GM18502 (cell line): ENCODE data around the gene C12orf43.

ENCODE experiments used
- ATAC-seq: cut with Tn5 transposase; IDR thresholded peaks from one replicate; pipeline ENCODE4 v1.9.1; 2021; ENCODE audit warnings: mild to moderate bottlenecking; ENCODE audit not compliant: unreplicated experiment, poor library complexity

C12orf43 gene

DNA sequence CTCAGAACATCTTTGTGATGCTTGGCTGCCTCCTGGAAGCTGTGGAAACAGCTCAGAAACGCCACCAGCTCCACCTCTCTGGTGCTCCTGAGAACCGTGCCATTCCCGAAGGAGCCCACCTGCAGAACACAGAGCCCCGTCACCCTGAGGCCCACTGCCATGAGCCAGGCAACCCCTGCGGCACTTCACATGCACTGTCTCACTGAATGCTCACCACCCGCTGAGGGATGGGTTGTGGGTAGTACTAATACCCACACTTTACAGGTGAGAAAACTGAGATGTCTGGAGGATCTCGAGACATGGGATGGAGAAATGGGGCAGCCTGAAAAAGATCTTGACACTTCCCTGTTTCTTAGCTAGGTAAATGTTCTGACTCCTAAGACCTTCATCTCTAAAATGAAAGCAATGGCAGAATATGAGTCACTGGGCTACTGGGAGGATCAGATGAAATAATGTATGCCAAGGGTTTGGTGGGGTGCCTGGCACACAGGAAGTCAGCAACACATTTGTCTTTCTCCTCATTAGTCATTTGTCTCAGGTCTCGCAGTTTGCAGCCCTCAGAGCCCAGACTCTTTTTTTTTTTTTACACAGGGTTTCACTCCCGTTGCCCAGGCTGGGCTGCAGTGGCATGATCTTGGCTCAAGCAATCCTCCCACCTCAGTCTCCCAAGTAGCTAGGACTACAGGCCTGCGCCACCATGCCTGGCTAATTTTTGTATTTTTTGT, 17.5 kb upstream of the C12orf43 start:
- no peak for ATAC-seq

GRCh38 chr12:121030576-121031212, 14.4 kb upstream of the C12orf43 start:
- ATAC-seq = no peak

GRCh38 chr12:121026274-121027045, 10.2 kb upstream of the C12orf43 start:
- ATAC-seq = no peak

- no peak for ATAC-seq
Observed at GRCh38 chr12:121025442-121026226, 9.3 kb upstream of the C12orf43 start.

GRCh38 chr12:121023799-121024198, 7.5 kb upstream of the C12orf43 start:
- ATAC-seq = no peak

DNA sequence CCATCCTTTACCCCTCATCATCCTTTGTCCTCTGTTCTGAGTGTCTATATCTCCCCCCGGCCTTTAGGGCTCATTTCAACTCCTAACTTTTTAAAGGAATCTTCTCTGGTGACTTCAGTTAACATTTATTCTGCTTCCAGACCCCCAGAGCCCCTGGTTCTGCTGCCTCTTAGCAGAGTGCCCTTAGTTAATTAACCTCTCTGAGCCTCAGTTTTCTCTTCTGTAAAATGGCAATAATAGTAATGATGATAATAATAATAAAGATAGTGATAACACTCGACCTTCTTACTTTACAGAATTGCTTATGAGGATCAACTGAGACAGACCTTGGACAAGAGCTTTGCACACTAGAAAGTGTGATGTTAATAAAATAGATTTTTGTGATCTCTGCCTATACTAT, 6.4 kb upstream of the C12orf43 start:
- no peak for ATAC-seq

DNA sequence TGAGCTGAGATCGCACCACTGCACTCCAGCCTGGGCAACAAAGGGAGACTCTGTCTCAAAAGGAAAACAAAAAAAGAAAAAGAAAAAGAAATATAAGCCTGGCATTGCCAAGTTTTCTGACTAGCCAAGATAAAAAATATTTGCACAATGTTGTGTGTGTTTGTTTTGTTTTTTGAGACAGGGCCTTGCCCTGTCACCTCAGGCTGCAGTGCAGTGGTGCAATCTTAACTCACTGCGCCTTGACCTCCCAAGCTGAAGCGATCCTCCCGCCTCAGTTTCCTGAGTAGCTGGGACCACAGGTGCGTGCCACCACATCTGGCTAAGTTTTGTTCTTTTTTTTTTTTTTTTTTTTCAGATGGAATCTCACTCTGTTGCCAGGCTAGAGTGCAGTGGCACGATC, 5.5 kb upstream of the C12orf43 start:
- ATAC-seq = no peak

DNA sequence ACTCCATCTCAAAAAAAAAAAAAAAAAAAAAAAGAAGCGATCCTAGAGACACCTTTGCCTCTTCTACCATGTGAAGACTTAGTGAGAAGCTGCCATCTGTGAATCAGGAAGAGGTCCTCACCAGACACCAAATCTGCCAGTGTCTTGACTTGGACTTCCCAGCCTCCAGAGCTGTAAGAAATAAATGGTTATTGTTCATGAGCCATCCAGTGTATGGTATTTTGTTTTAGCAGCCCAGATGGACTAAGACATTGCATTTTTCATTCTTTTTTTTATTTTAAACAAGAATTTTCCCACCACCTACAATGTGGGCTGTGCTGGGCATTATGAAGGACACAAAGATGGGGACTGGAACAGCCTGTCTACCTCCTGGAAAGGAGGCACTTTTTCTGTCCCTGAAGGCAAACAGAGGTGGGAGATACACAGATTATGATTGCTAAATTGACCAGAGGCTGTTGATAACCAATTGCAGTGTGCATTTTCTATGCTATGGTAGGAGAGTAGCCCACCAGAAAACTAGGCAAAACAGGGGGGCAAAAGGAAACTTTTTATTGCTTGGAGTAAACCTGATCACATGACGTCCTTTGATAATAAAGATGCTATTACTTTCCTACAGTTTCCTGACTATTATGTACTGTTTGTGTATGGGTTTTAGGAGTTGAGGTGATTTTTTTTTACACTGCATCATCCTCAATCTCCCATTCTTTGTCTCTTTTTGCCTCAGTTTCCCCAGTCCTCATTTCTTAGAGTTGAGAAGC, 2.8 kb upstream of the C12orf43 start:
- no peak for ATAC-seq

- no peak for ATAC-seq
Observed at GRCh38 chr12:121017966-121018491, 1.7 kb upstream of the C12orf43 start.

DNA sequence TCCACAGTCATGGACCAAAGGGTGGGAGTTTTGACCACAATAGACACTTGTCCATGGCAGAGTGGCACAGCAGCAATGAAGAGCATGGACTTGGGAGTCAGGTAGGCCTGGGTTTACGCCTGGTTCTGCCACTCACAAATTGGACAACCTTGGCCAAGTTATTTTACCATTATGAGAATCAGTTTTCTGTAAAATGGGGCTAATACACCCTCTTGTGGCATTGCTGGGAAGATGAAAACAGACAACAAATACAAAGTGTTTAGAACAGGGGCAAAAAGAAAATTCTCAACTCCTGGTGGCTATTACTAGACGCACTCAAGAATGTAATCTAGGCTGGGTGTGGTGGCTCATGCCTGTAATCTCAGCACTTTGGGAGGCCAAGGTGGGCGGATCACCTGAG, 2.6 kb downstream of the C12orf43 start:
- ATAC-seq = no peak

DNA sequence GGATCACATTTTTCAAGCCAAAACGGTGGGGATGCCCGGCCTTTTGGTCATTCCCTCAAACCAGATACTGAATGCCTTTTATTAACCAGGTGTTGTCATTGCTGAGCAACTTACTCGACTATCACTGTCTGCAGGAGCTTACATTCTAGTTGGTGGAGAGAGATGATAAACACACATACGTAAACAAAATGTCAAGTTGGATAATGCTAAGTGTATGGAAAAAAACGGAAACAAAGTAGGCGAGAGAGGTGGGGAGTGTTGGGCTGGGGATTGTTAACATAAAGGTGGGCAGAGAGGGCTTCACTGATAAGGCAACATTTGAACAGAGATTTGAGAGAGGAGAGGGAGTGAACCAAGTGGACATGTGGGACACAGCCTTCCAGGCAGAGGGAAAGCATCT, 4.5 kb downstream of the C12orf43 start:
- ATAC-seq = no peak

DNA sequence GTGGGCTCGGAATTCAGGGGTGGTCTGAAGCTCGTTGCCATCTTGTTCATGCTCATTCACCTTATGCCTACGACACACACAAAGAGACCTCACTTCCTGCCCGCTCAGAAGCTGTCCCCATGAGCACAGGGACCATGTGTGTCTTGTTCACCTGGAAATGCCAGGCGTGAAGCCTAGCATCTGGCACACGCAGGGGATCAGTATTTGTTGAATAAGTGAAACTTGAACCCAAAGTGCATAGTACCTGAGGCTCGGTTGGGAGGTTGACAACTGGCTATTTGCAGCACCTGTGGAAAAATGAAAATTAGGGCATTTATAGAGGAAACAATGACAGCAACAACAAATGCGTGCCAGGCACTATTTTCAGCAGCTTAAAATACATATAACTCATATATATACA, 5.4 kb downstream of the C12orf43 start:
- no peak for ATAC-seq

- ATAC-seq = no peak
Observed at GRCh38 chr12:121009741-121010140, 6.5 kb downstream of the C12orf43 start.

GRCh38 chr12:121008347-121009098, 7.8 kb downstream of the C12orf43 start:
- ATAC-seq = no peak

GRCh38 chr12:121005346-121005815, 10.9 kb downstream of the C12orf43 start:
- no peak for ATAC-seq

DNA sequence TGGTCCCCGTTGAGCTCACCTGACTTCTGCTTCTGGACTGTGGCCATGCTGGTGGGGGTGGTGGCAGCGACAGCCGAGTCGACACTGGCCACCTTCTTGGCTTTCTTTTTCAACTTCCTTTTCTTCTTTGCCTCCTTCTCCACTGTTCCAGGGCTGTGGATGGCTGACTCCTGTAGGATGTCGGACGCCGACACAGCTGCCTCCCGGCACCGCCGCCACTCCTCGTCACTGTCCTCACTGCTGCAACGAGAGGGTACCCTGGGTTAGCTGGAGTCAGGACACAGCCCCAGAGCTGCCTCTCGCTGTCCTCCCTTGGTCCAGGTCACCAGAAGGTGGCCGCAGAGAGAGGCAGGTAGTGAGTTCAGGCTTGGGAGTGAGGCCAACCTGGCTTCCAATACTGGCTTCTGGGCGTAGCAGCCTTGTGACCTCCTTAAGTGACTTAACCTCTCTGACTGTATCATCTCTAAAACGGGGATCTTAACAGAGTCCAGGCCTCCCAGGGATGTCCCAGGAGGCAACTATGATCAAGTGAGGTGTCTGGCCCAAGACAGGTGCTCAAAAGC, 12.0 kb downstream of the C12orf43 start:
- no peak for ATAC-seq

- ATAC-seq = no peak
Observed at GRCh38 chr12:121003650-121004049, 12.6 kb downstream of the C12orf43 start.

- no peak for ATAC-seq
Observed at GRCh38 chr12:121001841-121002483, 14.3 kb downstream of the C12orf43 start.
